HG03064 (cell line): ENCODE results near the gene KIF23.

Source experiments
- ATAC-seq: cut with Tn5 transposase; IDR thresholded peaks from one replicate; pipeline ENCODE4 v1.9.1; 2021; ENCODE audit warnings: low read depth; ENCODE audit not compliant: unreplicated experiment

Gene KIF23

DNA sequence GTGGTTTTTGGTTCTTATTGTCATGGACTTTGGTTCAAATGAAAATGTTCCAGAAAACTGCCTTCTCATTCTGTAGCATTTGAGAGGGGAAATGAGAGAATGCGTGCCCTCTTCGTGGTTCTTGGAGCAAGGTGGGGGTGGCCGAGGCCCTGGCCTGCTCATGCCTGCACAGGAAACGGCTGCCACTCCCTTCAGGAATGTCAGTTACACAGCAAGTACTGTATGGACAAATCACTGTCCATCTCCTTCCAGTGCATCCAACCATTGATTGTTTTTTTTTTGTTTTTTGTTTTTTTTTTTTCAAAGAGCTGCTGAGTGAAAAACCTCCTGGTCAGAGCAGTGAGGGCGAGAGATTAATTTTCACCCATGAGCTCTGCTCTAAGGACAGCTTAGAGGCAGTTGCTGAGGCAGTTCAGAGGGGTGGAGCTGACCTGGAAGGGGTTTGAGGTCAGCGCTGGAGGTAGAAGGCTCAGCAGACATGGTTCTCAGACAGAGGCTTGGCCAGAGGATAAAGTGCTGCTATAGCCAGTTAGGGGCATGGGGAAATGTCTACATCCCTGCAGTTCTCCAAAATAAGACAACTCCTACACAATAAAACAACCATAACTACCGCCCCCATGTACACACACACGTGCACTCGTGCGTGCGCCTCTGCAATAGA lies 20.2 kb upstream of the KIF23 start:
- ATAC-seq: no peak

DNA sequence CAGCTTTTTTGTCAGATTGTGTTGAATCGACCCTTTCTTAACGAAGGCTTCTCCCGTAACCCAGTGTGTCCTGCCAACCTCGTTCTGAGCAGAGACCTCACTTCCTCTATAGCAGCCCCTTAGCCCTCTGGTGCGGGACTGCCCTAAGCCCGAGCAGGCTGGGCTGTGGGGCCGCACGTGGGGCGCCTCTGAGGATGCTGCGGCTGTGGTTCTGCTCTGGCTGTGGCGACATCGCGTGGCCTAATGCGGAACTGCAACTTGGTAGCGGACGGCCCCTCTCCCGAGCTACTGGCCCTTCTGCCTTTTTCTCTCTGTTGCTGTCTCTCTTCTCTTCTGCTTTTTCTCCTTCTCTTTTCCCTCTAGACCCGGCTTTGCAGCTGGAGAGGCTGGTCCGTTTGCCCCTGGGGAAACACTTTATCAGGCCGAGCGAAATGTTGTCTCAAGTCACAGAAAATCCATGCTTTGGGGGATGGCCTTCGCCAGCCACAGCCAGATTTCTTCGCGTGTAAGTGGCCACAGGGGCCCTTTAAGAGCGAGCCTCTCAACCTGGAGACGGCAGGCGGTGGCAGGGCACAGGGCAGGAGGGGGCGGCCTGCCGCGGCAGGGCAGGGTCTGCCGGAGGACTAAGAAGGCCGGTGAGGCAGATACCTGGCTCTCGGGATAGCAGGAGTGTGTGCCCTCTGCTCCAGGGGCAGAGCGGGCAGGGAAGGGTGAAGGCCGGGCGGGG lies 19.4 kb upstream of the KIF23 start:
- ATAC-seq: no peak

- no peak for ATAC-seq
Measured at GRCh38 chr15:69395460-69395859, 18.7 kb upstream of the KIF23 start.

- ATAC-seq: no peak
Measured at GRCh38 chr15:69395991-69396390, 18.2 kb upstream of the KIF23 start.

DNA sequence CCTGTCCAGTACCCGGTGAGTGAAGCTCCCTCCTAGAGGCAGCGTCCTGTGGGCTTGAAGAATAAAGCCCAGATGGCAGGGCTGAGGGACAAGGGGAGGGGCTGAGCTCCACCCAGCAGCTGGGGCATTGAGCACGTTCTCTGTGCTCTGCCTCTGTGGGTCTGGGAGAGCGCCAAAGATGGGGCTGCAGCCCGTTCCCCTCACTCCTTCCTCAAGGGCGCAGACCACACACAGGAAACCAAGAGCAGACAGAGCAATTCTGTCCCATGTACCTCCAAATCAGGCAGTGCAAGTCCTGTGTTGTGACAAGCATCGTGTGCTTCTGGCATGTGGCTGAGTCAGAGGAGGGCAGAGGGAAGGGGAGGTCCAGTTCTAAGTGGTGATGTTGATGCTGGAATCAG lies 15.7 kb upstream of the KIF23 start:
- no peak for ATAC-seq

- ATAC-seq: no peak
Measured at GRCh38 chr15:69400850-69401249, 13.3 kb upstream of the KIF23 start.

- ATAC-seq: no peak
Measured at GRCh38 chr15:69402816-69403215, 11.3 kb upstream of the KIF23 start.

DNA sequence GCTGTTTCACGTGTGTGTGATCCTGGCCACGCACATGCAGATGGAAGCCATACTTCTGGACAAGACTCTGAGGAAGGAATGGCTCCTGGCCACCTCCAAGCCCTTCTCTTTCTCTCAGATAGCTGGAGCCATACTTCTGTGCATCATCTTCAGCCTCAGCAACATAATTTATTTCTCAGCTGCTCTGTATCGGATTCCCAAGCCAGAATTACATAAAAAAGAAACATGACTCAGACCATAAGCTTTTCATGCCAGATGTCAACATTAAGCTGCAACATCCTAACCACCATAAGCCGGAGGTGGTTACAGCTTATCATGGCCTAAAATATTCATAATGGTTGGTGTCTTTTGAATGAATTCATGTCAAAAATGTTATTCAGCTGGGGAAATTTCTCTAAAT lies 10.6 kb upstream of the KIF23 start:
- no peak for ATAC-seq

GRCh38 chr15:69405110-69405509 lies 9.0 kb upstream of the KIF23 start:
- ATAC-seq: no peak

DNA sequence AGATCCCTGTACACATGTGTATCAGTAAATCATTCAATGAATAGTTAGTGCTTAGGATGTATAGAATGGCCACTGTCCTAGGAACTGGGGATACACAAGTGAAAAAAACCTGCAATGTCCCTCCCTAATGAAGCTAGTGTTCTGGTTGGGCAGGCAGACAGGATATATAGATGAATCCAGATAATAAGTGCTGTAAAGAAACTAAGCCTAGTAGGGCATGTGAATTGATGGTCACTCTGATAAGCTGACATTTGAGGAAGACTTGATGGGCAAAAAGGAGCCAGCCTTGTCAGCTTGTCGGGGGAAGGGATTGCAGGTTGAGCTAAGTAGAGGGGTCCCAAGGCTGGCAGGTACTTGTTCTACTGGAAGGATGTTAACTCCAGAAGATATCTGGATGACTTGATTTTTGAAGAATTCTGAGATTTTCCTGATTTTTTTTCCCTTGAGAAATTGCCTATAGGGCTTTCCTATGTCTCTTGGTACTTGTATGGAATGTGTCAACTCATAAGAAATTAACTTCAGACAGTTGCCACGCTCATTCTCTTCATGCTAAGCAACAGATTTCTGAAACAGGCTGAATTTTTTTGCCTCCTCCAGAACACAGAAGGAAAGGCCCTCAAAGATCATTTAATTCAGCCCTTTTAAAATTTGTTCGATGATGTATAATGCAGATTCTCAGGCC lies 6.3 kb upstream of the KIF23 start:
- ATAC-seq: no peak

DNA sequence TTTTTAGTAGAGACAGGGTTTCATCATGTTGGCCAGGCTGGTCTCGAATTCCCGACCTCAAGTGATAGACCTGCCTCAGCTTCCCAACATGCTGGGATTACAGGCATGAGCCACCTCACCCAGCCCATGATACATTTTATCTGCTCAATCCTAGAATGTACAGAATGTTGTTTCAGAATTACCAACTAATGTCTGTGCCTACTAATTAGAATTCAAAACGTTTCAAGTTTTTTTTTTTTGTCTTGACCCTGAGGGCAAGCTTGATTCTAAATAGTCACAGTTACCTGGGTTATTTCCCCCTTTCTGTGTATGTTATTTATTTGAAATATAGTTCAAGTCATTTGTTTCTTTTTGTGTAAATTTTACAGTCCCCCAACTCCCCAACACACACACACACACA lies 5.3 kb upstream of the KIF23 start:
- no peak for ATAC-seq

DNA sequence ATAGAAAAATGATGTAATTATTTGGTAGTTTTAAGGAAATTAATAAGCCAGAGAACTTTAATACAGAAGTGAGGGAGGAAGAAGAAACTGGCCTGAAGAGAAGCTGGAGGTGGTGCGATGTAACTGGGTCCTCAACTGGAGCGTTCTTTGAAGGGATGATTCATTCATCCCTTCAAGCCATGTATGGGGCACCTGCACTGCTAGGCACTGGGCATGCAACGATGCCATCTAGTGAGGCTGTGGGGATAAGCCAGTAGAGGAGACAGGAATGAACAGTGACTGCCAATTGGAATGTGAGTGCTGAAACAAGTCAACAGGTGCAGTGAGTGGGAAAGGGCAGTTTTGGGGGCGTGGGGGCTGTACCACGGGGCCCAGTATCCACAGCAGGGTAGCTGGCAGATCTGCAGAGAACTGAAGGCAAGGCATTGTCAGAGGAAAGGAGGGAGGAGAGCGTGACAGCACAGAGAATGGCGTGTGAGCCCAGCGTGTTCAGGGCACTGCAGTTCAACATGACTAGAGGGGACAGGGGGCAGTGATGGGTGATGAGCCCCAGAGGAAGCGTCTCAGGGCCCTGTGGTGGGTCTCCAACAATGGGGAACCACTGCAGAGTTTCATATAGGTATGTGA lies 3.8 kb upstream of the KIF23 start:
- no peak for ATAC-seq

- ATAC-seq: no peak
Measured at GRCh38 chr15:69412274-69412673, 1.9 kb upstream of the KIF23 start.

GRCh38 chr15:69412701-69413100 lies 1.4 kb upstream of the KIF23 start:
- ATAC-seq: no peak

DNA sequence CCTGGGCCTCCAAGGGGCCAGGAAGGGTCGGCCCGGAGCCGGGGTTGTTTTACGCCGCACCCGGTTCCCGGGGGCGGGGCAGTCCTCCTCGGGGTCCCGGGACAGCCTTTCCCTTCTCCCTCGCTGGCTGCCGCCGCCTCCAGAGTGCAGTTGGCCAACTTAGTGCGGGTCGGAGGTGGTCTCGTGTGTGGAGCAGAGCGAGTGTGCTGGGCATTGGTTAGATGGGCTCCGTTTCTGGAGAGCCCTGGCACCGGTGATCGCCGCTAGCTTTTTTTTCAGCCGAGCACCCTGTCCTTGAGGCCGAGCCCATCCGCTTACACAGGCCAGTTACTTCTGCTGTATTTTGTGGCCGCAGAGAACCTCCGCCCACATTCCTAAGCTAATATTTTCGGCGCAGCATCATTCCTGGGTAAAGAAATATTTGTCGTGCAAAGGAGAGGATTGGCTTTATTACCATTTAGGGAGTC lies 585 bp downstream of the KIF23 start:
- peak; percentile 28 for ATAC-seq

- ATAC-seq: no peak
Measured at GRCh38 chr15:69415381-69415780, 1.2 kb downstream of the KIF23 start.

GRCh38 chr15:69417581-69417980 lies 3.4 kb downstream of the KIF23 start:
- ATAC-seq: no peak

DNA sequence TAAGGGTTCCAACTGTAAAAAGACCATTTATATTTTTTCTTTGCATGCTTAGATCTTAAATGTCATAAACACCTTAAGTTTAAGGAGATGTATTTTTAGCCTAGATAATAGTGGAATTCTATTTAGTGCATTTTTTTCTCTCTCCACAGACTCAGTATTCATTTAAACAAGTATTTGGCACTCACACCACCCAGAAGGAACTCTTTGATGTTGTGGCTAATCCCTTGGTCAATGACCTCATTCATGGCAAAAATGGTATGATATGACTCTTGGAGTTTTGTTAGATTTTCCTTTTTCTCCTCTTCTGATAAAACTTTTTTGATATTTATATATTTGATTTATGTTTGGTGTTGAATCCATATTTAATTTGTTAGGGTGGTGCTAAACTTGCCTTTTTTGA lies 7.3 kb downstream of the KIF23 start:
- no peak for ATAC-seq

- no peak for ATAC-seq
Measured at GRCh38 chr15:69422336-69422895, 8.3 kb downstream of the KIF23 start.

DNA sequence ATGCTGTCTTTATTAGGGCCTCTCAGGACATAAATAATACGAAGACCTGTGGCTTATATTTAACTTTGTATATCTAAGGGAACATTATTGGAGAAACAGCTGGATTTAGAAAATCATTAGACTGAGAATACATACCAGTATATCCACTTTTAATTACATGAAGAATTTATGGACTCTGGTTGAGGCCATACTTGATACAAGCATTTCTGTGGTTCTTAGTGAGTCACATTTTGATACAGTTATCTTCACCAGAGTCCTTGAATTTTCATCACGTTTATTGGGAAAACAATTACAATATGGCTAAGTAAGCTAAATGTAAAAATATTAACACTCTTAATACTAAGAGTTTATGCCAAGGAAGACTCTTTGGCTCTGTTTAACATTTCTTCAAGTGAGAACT lies 9.9 kb downstream of the KIF23 start:
- no peak for ATAC-seq
